HG02759 (cell line): Measurements from ENCODE around the gene DNAL4.

Experiments used
- ATAC-seq: cut with Tn5 transposase; IDR thresholded peaks from one replicate; pipeline ENCODE4 v1.9.1; 2021; ENCODE audit warnings: mild to moderate bottlenecking, moderate library complexity; ENCODE audit not compliant: unreplicated experiment

DNAL4 gene

DNA sequence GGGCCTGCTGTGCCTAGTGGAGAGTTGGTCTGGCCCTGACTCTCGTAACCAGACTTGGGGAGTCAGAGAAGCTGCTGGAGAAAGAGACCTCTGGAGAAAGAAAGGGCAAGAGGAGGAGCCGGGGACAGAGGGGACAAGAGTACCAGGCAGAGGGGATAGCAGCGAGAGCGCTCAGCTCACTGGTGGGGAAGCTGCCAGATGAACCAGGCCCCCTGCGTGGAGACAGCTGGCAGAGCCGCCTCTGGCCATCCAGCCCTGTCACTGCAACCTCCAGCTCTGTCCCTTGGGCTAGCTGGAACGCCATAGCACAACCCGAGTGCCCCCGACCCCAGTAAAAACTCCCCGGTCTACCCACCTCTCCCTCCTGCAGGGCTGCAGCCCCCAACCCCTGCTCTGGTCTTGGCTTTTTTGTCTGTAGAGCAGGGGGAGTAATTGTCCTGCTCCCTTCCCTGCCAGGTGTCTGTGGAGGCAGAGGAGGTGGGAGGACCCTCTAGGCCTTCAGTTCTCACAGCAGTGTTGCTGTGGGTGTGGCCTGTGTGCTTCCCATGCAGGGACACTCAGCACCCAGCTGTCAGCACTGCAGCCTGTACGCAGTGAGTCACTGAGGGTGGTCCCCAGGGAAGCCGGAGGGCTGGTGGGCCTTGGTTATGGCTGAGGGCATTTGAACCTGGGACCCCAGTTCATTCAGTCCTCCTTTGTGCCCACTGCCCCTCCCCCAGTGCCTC, 33.3 kb downstream of the DNAL4 start:
- no peak for ATAC-seq

- no peak for ATAC-seq
These were observed 34.9 kb downstream of the DNAL4 start for GRCh38 chr22:38759005-38759404.

DNA sequence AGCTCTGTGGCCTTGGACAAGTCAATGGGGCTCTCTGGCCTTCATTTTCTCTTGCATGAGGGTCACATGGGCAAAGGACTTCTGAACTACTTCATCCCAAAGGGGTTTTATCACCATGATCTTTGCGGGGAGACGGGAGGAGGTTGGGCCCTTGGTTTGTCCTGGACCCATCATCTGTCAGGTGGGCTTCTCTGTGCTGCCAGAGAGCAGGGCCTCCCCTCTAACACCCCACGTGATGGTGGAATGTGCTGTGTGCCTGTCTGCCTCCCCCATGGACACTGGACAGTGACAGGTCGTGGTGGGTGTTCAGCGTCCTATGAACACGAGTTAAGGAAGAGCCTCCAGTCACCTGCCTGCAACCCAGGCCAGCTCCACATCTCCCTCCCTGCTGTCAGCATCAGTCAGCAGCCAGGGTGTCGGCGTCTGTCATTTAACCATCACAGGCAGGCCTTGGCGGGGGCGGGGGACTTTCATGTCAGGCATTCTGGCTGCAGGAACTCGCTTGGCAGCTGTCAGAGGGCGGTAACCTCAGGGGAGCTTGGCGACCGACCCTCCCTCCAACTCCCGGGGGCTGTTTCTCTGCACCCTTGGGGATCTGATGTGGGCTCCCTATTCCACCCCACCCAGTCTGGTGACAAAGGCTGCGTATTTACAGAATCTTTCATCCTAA, 35.5 kb downstream of the DNAL4 start:
- no peak for ATAC-seq

DNA sequence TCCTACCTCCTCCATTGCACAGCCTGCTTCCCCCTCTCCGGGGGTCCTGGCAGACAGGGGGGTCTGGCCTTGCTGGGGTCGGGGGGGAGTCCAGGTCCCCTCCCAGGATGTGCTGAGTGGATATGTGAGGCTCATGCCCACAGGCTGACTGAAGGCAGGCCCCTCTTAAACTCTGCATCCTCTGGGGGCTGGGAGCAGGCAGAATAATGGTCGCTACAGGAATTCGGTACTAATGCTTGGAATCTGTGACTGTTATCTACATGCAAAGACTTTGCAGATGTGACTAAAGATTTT, 36.5 kb downstream of the DNAL4 start:
- no peak for ATAC-seq

- ATAC-seq: no peak
These were observed 37.1 kb downstream of the DNAL4 start for GRCh38 chr22:38756711-38757463.

- peak; percentile 68 for ATAC-seq
These were observed 37.9 kb downstream of the DNAL4 start, which contains the start of gene SUN2 for GRCh38 chr22:38755911-38756532. Gene SUN2 (minus strand): TSS chr22:38755998. CDS start chr22:38752628, 3,370 bp downstream.

DNA sequence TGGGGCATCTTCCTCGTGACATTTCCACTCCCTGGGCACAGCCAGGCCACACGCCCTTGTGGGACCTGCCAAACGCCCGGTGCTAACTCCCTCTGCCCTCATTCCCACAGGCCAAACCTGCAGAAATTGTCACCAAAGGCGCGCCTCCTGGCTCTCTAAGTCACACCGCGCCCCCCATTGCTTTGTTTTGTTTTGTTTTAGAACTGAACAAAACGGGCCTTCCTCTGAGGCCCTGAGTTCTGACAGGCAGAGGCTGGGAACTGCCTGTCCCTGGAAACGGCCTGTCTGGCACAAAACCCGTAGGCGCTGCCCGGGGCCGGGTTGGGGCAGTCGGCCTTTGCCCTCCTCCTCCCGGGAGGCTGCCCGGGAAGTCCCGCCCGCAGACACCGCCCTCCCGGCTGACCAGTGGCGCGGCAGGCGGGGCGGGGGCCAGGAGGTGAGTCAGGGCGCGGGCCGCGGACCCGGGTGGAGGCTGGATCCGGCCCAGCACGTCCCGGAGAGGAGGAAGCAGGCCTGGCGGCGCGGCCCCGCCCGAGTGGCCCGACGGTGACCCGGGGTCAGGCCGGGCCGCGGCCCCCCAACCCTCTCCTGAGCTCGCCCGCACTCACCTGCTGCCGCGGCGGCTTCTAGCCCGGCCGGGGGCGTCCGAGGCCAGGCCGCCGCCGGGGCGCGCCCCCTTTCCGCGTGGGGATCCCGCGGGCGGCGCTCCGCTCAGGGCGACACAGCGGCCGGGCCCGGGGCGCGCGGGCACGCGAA, 38.6 kb downstream of the DNAL4 start:
- peak; percentile 32 for ATAC-seq

- ATAC-seq: no peak
These were observed 39.2 kb downstream of the DNAL4 start for GRCh38 chr22:38754751-38755154.

- ATAC-seq: no peak
These were observed 39.8 kb downstream of the DNAL4 start for GRCh38 chr22:38753948-38754750.

DNA sequence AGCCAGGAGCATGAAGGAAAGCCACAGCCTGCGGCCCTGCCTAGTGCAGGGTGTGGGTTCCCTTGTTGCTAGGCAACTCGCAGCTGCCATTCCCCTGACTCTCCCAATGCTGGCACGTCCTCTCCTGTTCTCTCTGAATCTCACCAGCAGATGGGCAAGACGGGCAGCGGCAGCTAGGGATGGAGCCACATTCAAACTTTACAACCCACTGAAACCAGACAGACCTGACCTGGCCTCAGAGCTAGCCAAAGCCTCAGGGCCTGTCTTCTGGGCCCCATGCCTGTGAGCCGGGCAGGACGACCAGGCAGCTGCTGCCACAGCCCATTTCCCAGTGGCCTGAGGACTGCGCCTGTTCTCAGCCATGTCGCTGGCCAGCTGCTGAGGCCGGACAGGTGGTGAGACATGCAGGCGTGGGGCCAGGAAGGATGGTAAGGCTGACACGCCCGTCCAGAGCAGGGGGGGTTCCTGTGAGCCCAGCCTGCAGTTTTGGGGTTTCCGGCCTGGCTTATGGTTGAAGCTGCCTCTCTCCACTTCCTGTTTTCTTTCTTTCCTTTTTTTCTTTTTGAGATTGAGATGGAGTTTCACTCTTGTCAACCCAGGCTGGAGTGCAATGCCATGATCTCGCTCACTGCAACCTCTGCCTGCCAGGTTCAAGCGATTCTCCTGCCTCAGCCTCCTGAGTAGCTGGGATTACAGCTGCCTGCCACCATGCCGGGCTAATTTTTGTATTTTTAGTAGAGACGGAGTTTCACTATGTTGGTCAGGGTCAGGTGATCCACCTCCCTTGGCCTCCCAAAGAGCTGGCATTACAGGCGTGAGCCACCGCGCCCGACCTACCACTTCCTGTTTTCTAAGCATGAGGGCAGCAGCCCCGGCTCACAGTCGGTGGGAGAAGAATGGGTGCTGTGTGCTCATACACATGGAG, 42.3 kb downstream of the DNAL4 start:
- ATAC-seq: peak; percentile 47

GRCh38 chr22:38751066-38751421, 42.9 kb downstream of the DNAL4 start:
- ATAC-seq: no peak

GRCh38 chr22:38750638-38751037, 43.3 kb downstream of the DNAL4 start:
- ATAC-seq: no peak

GRCh38 chr22:38750104-38750503, 43.8 kb downstream of the DNAL4 start:
- no peak for ATAC-seq

DNA sequence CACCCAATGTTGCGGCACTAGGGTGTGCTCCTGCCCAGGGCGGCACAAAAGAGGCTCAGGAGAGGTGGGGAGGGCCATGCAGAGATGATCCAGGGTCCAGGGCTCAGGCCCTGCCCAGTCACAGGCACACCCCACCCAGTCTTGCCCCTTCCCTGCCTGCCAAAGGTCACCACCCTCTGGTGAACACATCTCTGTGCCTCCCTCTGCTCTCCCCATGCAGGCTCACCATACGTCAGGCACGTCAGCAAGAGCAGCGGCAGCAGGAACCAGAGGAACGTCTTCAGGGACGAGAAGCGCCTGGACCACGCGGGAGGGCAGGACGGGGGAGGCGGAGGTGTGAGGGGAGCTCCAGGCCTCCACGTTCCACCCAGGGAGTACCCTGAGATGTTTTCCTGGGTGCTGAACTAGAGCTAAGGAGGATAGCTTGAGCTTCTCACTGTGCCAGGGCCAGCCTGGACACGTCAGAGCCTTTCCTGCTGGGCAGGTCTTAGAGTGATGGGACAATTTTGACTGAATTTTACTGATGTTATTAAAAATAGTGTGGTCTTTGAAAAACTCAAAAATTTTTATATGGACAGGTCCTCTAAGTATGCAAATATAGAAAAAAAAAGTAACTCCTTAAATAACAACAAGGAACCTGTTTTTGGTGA, 45.3 kb downstream of the DNAL4 start:
- no peak for ATAC-seq

- no peak for ATAC-seq
These were observed 48.1 kb downstream of the DNAL4 start for GRCh38 chr22:38745676-38746460.

- no peak for ATAC-seq
These were observed 49.0 kb downstream of the DNAL4 start for GRCh38 chr22:38744981-38745380.

- ATAC-seq: no peak
These were observed 51.6 kb downstream of the DNAL4 start for GRCh38 chr22:38742176-38742942.
